Caco-2 (cell line): Measurements from ENCODE around the gene PSMC3. TPM values are rescaled to one million over a fixed set of nuclear protein-coding genes. Genes with fewer than 3 reads are reported as not detected.

Experiments used
- BruUV-seq: library from RNA; stranded (reverse); fragments of 400-500 nt; replicated peaks from 2 replicates; lab custom pipeline; 2021; lab: Mats Ljungman, UMichigan
- CTCF ChIA-PET: fragments of 300-600 bp; sonication (Branson Sonifier 250); formaldehyde crosslinking; loops from one replicate; lab custom pipeline; 2022; ENCODE audit warnings: antibody characterized with exemption; lab: Charles Lee
- POLR2A ChIA-PET: fragments of 300-600 bp; sonication (Branson Sonifier 250); formaldehyde crosslinking; loops from one replicate; lab custom pipeline; 2022; ENCODE audit warnings: antibody characterized with exemption; lab: Charles Lee
- DNase-seq, 2 experiments: peaks; one replicate each; pipeline versions ENCODE4 v3.0.0 to v3.0.0-alpha.2; 2020 to 2022
- H3K27me3 ChIP-seq: replicated peaks from 2 replicates; pipeline ENCODE4 v1.6.0; 2011; ENCODE audit warnings: low read length; ENCODE audit not compliant: control insufficient read depth, insufficient read depth
- H3K36me3 ChIP-seq: 2 replicates; pipeline ENCODE4 v1.5.1; 2011; ENCODE audit warnings: low read length; ENCODE audit not compliant: control insufficient read depth, insufficient read depth
- H3K4me1 ChIP-seq: fragments of 250-450 bp; sonication (Bioruptor Pico); 2 replicates; pipeline ENCODE4 v1.5.1; 2020; ENCODE audit warnings: mild to moderate bottlenecking
- H3K4me3 ChIP-seq: 2 replicates; pipeline ENCODE4 v1.5.1; 2011; ENCODE audit warnings: low read depth, mild to moderate bottlenecking, control low read depth, low read length
- H3K9me3 ChIP-seq: fragments of 250-450 bp; sonication (Bioruptor Pico); 2 replicates; pipeline ENCODE4 v1.5.1; 2020; ENCODE audit warnings: mild to moderate bottlenecking, moderate library complexity
- H3K27ac Mint-ChIP-seq: one replicate; pipeline ENCODE4 v1.8.0; 2022; ENCODE audit warnings: mixed read lengths; ENCODE audit not compliant: unreplicated experiment
- H3K27me3 Mint-ChIP-seq: one replicate; pipeline ENCODE4 v1.8.0; 2022; ENCODE audit warnings: mixed read lengths; ENCODE audit not compliant: insufficient read depth, unreplicated experiment
- H3K36me3 Mint-ChIP-seq: one replicate; pipeline ENCODE4 v1.8.0; 2022; ENCODE audit warnings: mild to moderate bottlenecking, mixed read lengths; ENCODE audit not compliant: insufficient read depth, unreplicated experiment
- H3K4me1 Mint-ChIP-seq: one replicate; pipeline ENCODE4 v1.8.0; 2022; ENCODE audit warnings: low read depth, mixed read lengths; ENCODE audit not compliant: unreplicated experiment
- H3K4me3 Mint-ChIP-seq: one replicate; pipeline ENCODE4 v1.8.0; 2022; ENCODE audit warnings: mild to moderate bottlenecking, moderate library complexity, mixed read lengths; ENCODE audit not compliant: unreplicated experiment
- H3K9me3 Mint-ChIP-seq: one replicate; pipeline ENCODE4 v1.8.0; 2022; ENCODE audit warnings: mixed read lengths; ENCODE audit not compliant: unreplicated experiment
- CTCF ChIP-seq, 2 experiments: fragments of 200-600 bp in 1 of 2; IDR thresholded peaks; 1 replicate in 1 of 2; 2 replicates in 1 of 2; pipeline versions ENCODE4 v1.5.1 to v1.8.0; 2011 to 2022; ENCODE audit warnings: antibody characterized with exemption in 1 of 2, control low read depth in 1 of 2, inconsistent platforms in 1 of 2, low read depth in 1 of 2, low read length in 1 of 2, mild to moderate bottlenecking in 1 of 2, moderate library complexity in 1 of 2; ENCODE audit not compliant: insufficient read depth in 1 of 2, severe bottlenecking in 1 of 2, unreplicated experiment in 1 of 2
- intact Hi-C: fragments of 100-400 bp; cut with micrococcal nuclease; formaldehyde crosslinking; loops from one replicate; pipeline ENCODE4 v1.10.0; 2022; ENCODE audit not compliant: unreplicated experiment
- total RNA-seq: library from RNA; stranded (reverse); gene quantifications from 2 replicates; pipeline ENCODE4 v1.2.3, GENCODE V29; 2022

Gene PSMC3
- total RNA-seq, 1 experiment from 2014 or later, result 196 TPM

DNA sequence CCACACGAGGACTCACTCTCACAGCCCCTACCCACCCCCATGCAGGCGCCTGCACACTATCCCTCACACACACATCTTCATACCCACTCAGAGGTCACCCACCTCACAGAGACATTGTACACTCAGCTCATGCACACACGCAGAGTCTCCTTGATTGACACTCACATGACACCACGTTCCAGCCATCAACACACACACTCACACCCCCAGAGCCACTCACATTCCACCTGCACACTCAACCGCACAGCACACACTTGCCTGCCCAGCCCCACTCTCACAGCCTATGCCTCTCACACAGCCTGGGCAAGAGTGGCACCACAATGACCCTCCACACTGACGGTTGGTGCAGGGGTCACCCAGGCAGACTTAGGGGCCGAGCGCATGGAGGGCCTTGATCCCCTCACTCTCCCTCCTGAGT, 50.1 kb downstream of the PSMC3 start:
- Histone ChIP-seq H3K27me3 (no peaks in the 10 kb centered on the region), H3K9me3 (no peaks in the 10 kb centered on the region), H3K36me3 (no peaks in the 10 kb centered on the region), H3K4me1 (peaks cover 4% of the 10 kb centered on the region; the same call in 1 of the 2 replicates), H3K4me3 (no peak overlapping the region)
- peaks cover 7% of the 10 kb centered on the region for H3K4me1 Mint-ChIP-seq
- H3K27ac Mint-ChIP-seq, result no peak overlapping the region
- DNase-seq, result no peak
- no TSS peak for BruUV-seq
- no peaks in the 10 kb centered on the region for H3K9me3 Mint-ChIP-seq
- intact Hi-C loops, result loop anchor here (10.0 kb wide), 1 partner anchor 479 kb away; no protein-coding TSS in a partner anchor
- POLR2A ChIA-PET, result no interaction called here
- no peaks in the 10 kb centered on the region for H3K36me3 Mint-ChIP-seq
- no peaks in the 10 kb centered on the region for H3K27me3 Mint-ChIP-seq
- CTCF ChIA-PET, result interaction anchor here (0.6 kb wide), 1 partner anchor 79 kb away, joined by 3 read pairs; no protein-coding TSS in a partner anchor
- no peak overlapping the region for H3K4me3 Mint-ChIP-seq
- no peak for TF ChIP-seq CTCF (IDR thresholded peaks at IDR 0.05; ENCODE audit: insufficient read depth in 1 of 2, low read depth in 1 of 2, low read length in 1 of 2, severe bottlenecking in 1 of 2, unreplicated experiment in 1 of 2)

DNA sequence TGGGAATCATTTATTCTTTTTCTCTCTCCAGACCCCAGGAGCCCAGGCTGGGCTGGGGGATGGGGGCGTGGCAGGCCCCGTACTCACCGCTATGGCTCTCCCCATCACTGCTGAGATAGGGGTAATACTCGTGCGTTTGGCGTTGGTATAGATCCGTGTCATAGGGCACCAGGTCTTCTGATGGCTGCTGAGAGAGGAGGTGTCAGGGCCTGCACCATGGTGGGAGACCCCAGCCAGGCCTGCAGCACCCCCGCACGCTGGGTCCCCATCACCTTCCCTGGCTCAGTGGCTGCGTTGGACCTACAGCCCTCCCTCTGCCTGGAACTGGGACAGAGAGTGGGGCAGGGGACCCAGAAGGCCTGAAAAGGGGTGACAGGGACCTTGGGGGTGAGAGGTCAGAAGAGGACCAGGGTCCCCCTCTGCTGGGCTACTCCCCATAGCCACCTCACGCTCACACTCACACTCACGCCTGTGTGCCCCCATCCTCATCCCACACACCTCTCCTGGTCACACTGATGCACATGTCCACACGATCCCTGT, 50.6 kb downstream of the PSMC3 start:
- Mint-ChIP-seq H3K27ac (no peak overlapping the region), H3K4me3 (no peak overlapping the region), H3K36me3 (no peaks in the 10 kb centered on the region), H3K27me3 (no peaks in the 10 kb centered on the region), H3K4me1 (peaks cover 7% of the 10 kb centered on the region), H3K9me3 (no peaks in the 10 kb centered on the region)
- no TSS peak for BruUV-seq
- no peak for DNase-seq
- CTCF ChIA-PET, result no interaction called here
- Histone ChIP-seq H3K36me3 (no peaks in the 10 kb centered on the region), H3K27me3 (no peaks in the 10 kb centered on the region), H3K4me1 (peaks cover 4% of the 10 kb centered on the region; the same call in 1 of the 2 replicates), H3K9me3 (no peaks in the 10 kb centered on the region), H3K4me3 (no peak overlapping the region)
- intact Hi-C loops, result loop anchor here (10.0 kb wide), 1 partner anchor 479 kb away; no protein-coding TSS in a partner anchor
- POLR2A ChIA-PET, result no interaction called here
- no peak for TF ChIP-seq CTCF (IDR thresholded peaks at IDR 0.05; ENCODE audit: insufficient read depth in 1 of 2, low read depth in 1 of 2, low read length in 1 of 2, severe bottlenecking in 1 of 2, unreplicated experiment in 1 of 2)

DNA sequence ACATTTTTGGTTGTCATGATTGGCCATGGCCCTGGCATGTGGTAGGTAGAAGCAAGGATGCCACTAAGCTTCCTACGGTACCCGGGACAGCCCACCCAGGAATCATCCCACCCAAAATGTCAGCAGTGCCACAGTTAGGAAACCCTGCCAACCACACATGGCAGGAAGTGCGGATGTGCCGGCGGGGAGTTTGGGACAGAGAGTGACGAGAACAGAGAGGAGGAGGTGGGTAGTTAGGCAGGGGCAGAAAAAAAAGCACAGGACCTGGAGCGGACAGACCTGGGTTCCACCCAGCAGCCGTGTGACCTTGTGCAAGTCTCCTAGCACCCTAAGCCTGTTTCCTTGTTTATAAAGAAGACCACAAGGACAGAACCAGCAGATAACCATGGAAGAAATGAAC, 51.2 kb downstream of the PSMC3 start:
- no peak for TF ChIP-seq CTCF (IDR thresholded peaks at IDR 0.05; ENCODE audit: insufficient read depth in 1 of 2, low read depth in 1 of 2, low read length in 1 of 2, severe bottlenecking in 1 of 2, unreplicated experiment in 1 of 2)
- intact Hi-C loops, result loop anchor here (10.0 kb wide), 1 partner anchor 480 kb away; no protein-coding TSS in a partner anchor
- peaks cover 7% of the 10 kb centered on the region for H3K4me1 Mint-ChIP-seq
- H3K27me3 Mint-ChIP-seq, result no peaks in the 10 kb centered on the region
- Histone ChIP-seq H3K4me1 (peaks cover 4% of the 10 kb centered on the region; the same call in 1 of the 2 replicates), H3K36me3 (no peaks in the 10 kb centered on the region), H3K4me3 (no peak overlapping the region), H3K27me3 (no peaks in the 10 kb centered on the region), H3K9me3 (no peaks in the 10 kb centered on the region)
- no peak for DNase-seq
- ChIA-PET CTCF (interaction anchor here (0.8 to 1.2 kb wide), 3 partner anchors 54 to 478 kb away, joined by 3 to 4 read pairs (median 3); no protein-coding TSS in a partner anchor), POLR2A (no interaction called here)
- no peak overlapping the region for H3K27ac Mint-ChIP-seq
- H3K9me3 Mint-ChIP-seq, result no peaks in the 10 kb centered on the region
- BruUV-seq, result no TSS peak
- no peak overlapping the region for H3K4me3 Mint-ChIP-seq
- H3K36me3 Mint-ChIP-seq, result no peaks in the 10 kb centered on the region
